Suprapubic skin (tissue), 4 donors: ENCODE data around the gene KSR2. TPM values are rescaled to one million over a fixed set of nuclear protein-coding genes. Genes with fewer than 3 reads are reported as not detected.
A peak's percentile ranks its signal among the peaks of the same experiment; 100 is the strongest.

Source experiments
- DNase-seq, 2 donors: peaks; one replicate each; pipeline ENCODE4 v3.0.0-alpha.2; 2019; ENCODE audit warnings: low spot score in 2 of 2
- H3K27ac ChIP-seq: fragments of 200-600 bp; sonication (generic); one replicate; pipeline ENCODE4 v1.5.1; 2019
- H3K27me3 ChIP-seq: fragments of 200-600 bp; sonication (generic); one replicate; pipeline ENCODE4 v1.5.1; 2019
- H3K36me3 ChIP-seq: fragments of 200-600 bp; sonication (generic); one replicate; pipeline ENCODE4 v1.5.1; 2019
- H3K4me1 ChIP-seq: fragments of 200-600 bp; sonication (generic); one replicate; pipeline ENCODE4 v1.5.1; 2019
- H3K4me3 ChIP-seq: fragments of 200-600 bp; sonication (generic); one replicate; pipeline ENCODE4 v1.5.1; 2019; ENCODE audit warnings: mild to moderate bottlenecking
- H3K9me3 ChIP-seq: fragments of 200-600 bp; sonication (generic); one replicate; pipeline ENCODE4 v1.5.1; 2019
- EP300 ChIP-seq: sonication (generic); formaldehyde crosslinking; IDR thresholded peaks from one replicate; pipeline ENCODE4 v1.6.1; 2017; ENCODE audit warnings: antibody characterized with exemption
- POLR2A ChIP-seq, 2 donors: fragments of 450-650 bp; IDR thresholded peaks; one replicate each; pipeline ENCODE4 v1.6.1; 2017; ENCODE audit warnings: antibody characterized with exemption in 2 of 2, mild to moderate bottlenecking in 2 of 2, moderate library complexity in 2 of 2
- POLR2AphosphoS5 ChIP-seq, 3 donors: sonication (generic); formaldehyde crosslinking; IDR thresholded peaks; one replicate each; pipeline ENCODE4 v1.6.1; 2017; ENCODE audit warnings: antibody characterized with exemption in 3 of 3
- WGBS: methylation state at CpG from one replicate; pipeline ENCODE4 v1.1.5; 2018; 5-methylcytosine and 5-hydroxymethylcytosine counted together
- total RNA-seq, 4 donors: library from RNA; depleted of rRNA; stranded (reverse); fragments of >200 nt; gene quantifications; one replicate each; pipeline ENCODE4 v1.1.0, GENCODE V29; 2016
- TF ChIP-seq, protein P1 (sequence below), 2 donors: fragments of 200-600 bp in 1 of 2; fragments of 450-650 bp in 1 of 2; sonication (generic) in 1 of 2; IDR thresholded peaks; one replicate each; pipeline ENCODE4 v1.5.1; 2016 to 2019; ENCODE audit warnings: antibody characterized with exemption in 2 of 2, mild to moderate bottlenecking in 1 of 2, moderate library complexity in 1 of 2

Gene KSR2
- total RNA-seq, 4 donors from 2014 or later: 0.24 to 0.39 (median 0.38) TPM; not detected in 1

DNA sequence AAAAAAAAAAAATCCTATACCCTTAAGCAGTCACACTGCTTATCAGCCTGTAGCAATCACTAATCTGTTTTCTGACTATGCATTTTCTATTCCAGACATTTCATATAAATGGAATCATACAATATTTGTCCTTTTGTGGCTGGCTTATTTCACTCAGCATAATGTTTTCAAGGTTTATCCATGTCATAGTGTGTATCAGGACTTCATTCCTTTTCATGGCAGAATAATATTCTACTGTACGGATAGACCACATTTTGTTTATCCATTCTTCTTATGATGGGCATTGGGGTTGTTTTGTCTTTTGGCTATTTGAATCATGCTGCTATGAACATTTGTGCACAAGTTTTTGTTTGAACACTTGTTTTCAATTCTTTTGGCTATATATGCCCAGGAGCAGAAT lies 8.6 kb upstream of the KSR2 start:
- no peak overlapping the region for H3K4me3 ChIP-seq
- H3K27ac ChIP-seq: no peak overlapping the region
- H3K4me1 ChIP-seq: no peaks in the 10 kb centered on the region
- TF ChIP-seq, protein P1, sequence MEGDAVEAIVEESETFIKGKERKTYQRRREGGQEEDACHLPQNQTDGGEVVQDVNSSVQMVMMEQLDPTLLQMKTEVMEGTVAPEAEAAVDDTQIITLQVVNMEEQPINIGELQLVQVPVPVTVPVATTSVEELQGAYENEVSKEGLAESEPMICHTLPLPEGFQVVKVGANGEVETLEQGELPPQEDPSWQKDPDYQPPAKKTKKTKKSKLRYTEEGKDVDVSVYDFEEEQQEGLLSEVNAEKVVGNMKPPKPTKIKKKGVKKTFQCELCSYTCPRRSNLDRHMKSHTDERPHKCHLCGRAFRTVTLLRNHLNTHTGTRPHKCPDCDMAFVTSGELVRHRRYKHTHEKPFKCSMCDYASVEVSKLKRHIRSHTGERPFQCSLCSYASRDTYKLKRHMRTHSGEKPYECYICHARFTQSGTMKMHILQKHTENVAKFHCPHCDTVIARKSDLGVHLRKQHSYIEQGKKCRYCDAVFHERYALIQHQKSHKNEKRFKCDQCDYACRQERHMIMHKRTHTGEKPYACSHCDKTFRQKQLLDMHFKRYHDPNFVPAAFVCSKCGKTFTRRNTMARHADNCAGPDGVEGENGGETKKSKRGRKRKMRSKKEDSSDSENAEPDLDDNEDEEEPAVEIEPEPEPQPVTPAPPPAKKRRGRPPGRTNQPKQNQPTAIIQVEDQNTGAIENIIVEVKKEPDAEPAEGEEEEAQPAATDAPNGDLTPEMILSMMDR (IDR thresholded peaks at IDR 0.05): no peak
- TF ChIP-seq EP300 (no peak), POLR2A (IDR thresholded peaks at IDR 0.05) (no peak), POLR2AphosphoS5 (IDR thresholded peaks at IDR 0.05) (no peak)
- no peaks in the 10 kb centered on the region for H3K9me3 ChIP-seq
- no peaks in the 10 kb centered on the region for H3K36me3 ChIP-seq
- peaks cover 19% of the 10 kb centered on the region for H3K27me3 ChIP-seq
- 97% methylated on average over 1 of the region's 1 CpG for WGBS
- DNase-seq: no peak

DNA sequence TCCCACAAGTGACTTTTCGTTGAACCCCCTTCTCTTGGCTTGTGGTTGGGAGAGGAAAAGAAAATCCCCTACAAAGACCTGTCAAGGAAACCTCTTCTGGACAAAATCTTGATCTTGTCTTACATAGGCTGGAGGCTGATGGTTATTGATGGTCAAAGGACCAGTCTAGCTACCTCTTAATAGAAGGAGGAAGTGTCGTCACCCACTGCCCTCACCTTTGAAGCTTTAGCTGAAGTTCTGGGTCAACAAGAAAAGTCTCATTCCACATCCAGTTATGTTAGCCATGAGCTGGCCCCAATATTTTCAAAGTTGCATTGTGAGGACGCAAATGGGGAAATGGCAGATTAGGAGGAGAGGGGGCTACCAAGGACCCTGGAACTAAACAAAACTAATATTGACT lies 6.2 kb upstream of the KSR2 start:
- Histone ChIP-seq H3K36me3 (no peaks in the 10 kb centered on the region), H3K9me3 (peaks cover 7% of the 10 kb centered on the region), H3K27me3 (peaks cover 19% of the 10 kb centered on the region), H3K27ac (no peak overlapping the region), H3K4me1 (no peaks in the 10 kb centered on the region), H3K4me3 (no peak overlapping the region)
- WGBS: 88% methylated on average over 3 of the region's 3 CpGs
- TF ChIP-seq POLR2AphosphoS5 (IDR thresholded peaks at IDR 0.05) (no peak), POLR2A (IDR thresholded peaks at IDR 0.05) (no peak), EP300 (no peak)
- TF ChIP-seq, protein P1 (IDR thresholded peaks at IDR 0.05): no peak
- no peak for DNase-seq

DNA sequence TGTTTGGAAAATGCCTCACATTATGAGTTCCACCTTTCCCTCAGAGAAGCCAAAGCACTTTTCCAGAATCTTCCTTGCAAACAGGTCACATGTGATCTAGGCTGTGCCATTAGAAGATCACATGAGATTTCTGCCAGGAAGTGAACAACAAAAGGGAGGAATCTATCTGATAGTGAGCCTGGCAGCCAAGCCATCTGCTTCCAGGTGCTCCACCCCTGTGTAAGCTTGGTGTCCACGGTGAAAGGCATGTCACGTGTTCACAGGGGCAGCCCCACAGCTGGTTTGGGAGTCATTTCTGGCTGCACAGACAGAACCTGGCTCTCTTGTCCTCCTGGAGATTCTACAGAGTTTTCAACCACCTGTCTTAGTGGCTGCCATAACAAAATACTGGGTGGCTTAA lies 3.5 kb upstream of the KSR2 start:
- no peak for DNase-seq
- H3K27ac ChIP-seq: no peak overlapping the region
- 49% methylated on average over 2 of the region's 2 CpGs for WGBS
- no peaks in the 10 kb centered on the region for H3K36me3 ChIP-seq
- no peak for TF ChIP-seq EP300
- TF ChIP-seq, protein P1 (IDR thresholded peaks at IDR 0.05): no peak
- no peak for TF ChIP-seq POLR2AphosphoS5 (IDR thresholded peaks at IDR 0.05)
- peaks cover 13% of the 10 kb centered on the region for H3K4me1 ChIP-seq
- peaks cover 7% of the 10 kb centered on the region for H3K9me3 ChIP-seq
- peaks cover 46% of the 10 kb centered on the region for H3K27me3 ChIP-seq
- H3K4me3 ChIP-seq: no peak overlapping the region

DNA sequence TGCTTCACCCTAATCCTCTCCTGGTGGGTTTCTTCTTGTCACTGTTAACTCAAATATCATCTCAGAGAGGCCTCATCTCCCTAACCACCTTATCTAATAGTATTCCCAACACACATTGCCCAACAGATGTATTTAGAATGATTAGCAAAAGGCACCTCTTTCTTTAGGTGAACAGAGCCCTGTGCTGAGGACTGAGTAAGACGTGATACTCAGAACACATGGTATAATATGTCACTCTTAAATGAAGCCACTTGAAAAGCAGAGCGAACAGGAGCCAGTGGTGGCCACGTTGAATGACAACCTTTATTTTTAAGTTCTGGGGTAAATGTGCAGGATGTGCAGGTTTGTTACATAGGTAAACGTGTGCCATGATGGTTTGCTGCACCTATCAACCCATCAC lies 1.5 kb upstream of the KSR2 start:
- TF ChIP-seq POLR2A (IDR thresholded peaks at IDR 0.05): no peak
- TF ChIP-seq, protein P1 (IDR thresholded peaks at IDR 0.05): no peak
- no peak for TF ChIP-seq EP300
- TF ChIP-seq POLR2AphosphoS5 (IDR thresholded peaks at IDR 0.05): no peak
- WGBS: 87% methylated on average over 4 of the region's 4 CpGs
- Histone ChIP-seq H3K27ac (no peak overlapping the region), H3K9me3 (peaks cover 7% of the 10 kb centered on the region), H3K27me3 (peaks cover 65% of the 10 kb centered on the region), H3K36me3 (no peaks in the 10 kb centered on the region), H3K4me1 (peaks cover 13% of the 10 kb centered on the region), H3K4me3 (no peak overlapping the region)
- DNase-seq: no peak

DNA sequence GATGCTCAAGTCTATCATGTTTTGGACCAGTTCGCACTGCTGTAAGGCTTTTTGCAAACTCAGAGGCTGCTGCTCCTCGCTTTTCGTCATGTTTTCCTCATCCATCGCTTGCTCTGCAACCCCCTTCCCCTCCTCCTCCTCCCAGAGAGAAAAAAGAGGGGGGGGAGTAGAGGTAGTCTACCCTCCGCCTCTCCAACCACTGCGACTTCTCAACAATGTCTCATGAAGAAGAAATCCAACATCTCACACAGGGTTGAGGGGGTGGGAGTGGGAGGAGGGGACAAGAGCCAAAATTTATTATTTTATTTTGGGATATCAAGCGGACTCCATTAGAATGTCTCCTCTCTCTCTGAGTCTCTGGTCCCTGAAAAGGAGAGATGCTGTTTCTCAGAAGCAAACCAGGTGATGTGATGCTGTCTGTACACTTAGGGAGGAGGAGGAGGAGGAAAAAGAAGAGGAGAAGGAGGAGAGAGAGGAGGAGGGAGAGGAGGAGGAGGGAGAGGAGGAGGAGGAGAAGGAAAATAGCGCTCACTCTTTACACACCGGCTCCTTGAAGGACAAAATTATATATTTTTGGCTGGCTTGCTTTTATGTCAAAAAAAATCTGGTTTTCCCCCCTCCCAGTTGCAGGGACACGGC lies 520 bp downstream of the KSR2 start:
- H3K4me1 ChIP-seq: peaks cover 13% of the 10 kb centered on the region
- H3K4me3 ChIP-seq: peak overlapping the region; percentile 51
- WGBS: 7% methylated on average over 10 of the region's 10 CpGs
- H3K9me3 ChIP-seq: peaks cover 7% of the 10 kb centered on the region
- TF ChIP-seq EP300 (no peak), POLR2AphosphoS5 (IDR thresholded peaks at IDR 0.05) (no peak), POLR2A (IDR thresholded peaks at IDR 0.05) (no peak)
- TF ChIP-seq, protein P1 (IDR thresholded peaks at IDR 0.05): no peak
- no peak for DNase-seq
- H3K27me3 ChIP-seq: peaks cover 64% of the 10 kb centered on the region
- H3K27ac ChIP-seq: no peak overlapping the region
- H3K36me3 ChIP-seq: no peaks in the 10 kb centered on the region
